Activated naive CD8-positive, alpha-beta T cell treated with anti-CD3 and anti-CD28 coated beads, Interleukin-2, amount 10 ng/mL, durations not matched to agents 7 days and 5 days (primary cell): Measurements from ENCODE around the gene ZBTB9. TPM values are rescaled to one million over a fixed set of nuclear protein-coding genes. Genes with fewer than 3 reads are reported as not detected.

Experiments used
- ATAC-seq: fragments of 150-1000 bp; cut with Tn5 transposase; one replicate; pipeline ENCODE4 v1.10.0; 2021; ENCODE audit warnings: low read depth, moderate library complexity
- POLR2A ChIA-PET: fragments of 350-600 bp; sonication (Branson Sonifier 250); formaldehyde crosslinking; loops from one replicate; lab custom pipeline; 2021; ENCODE audit warnings: antibody characterized with exemption; lab: Charles Lee
- DNase-seq: peaks from one replicate; pipeline ENCODE4 v3.0.0; 2021
- H3K27ac Mint-ChIP-seq: one replicate; pipeline ENCODE4 v1.8.0; 2022; ENCODE audit warnings: mild to moderate bottlenecking, mixed read lengths
- H3K27me3 Mint-ChIP-seq: one replicate; pipeline ENCODE4 v1.8.0; 2022; ENCODE audit warnings: mild to moderate bottlenecking, moderate library complexity, mixed read lengths
- H3K36me3 Mint-ChIP-seq: one replicate; pipeline ENCODE4 v1.8.0; 2021; ENCODE audit warnings: mild to moderate bottlenecking, mixed read lengths
- H3K4me1 Mint-ChIP-seq: one replicate; pipeline ENCODE4 v1.8.0; 2021; ENCODE audit warnings: mixed read lengths
- H3K4me3 Mint-ChIP-seq: one replicate; pipeline ENCODE4 v1.8.0; 2022; ENCODE audit warnings: mild to moderate bottlenecking, moderate library complexity, mixed read lengths
- H3K9me3 Mint-ChIP-seq: one replicate; pipeline ENCODE4 v1.8.0; 2021; ENCODE audit warnings: mixed read lengths
- total RNA-seq, 2 experiments: library from RNA; stranded (reverse); gene quantifications; one replicate each; pipeline ENCODE4 v1.2.3, GENCODE V29; 2021

Gene ZBTB9, protein sequence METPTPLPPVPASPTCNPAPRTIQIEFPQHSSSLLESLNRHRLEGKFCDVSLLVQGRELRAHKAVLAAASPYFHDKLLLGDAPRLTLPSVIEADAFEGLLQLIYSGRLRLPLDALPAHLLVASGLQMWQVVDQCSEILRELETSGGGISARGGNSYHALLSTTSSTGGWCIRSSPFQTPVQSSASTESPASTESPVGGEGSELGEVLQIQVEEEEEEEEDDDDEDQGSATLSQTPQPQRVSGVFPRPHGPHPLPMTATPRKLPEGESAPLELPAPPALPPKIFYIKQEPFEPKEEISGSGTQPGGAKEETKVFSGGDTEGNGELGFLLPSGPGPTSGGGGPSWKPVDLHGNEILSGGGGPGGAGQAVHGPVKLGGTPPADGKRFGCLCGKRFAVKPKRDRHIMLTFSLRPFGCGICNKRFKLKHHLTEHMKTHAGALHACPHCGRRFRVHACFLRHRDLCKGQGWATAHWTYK
- total RNA-seq: 1 to 10 TPM; 9.1 to 9.8 TPM

DNA sequence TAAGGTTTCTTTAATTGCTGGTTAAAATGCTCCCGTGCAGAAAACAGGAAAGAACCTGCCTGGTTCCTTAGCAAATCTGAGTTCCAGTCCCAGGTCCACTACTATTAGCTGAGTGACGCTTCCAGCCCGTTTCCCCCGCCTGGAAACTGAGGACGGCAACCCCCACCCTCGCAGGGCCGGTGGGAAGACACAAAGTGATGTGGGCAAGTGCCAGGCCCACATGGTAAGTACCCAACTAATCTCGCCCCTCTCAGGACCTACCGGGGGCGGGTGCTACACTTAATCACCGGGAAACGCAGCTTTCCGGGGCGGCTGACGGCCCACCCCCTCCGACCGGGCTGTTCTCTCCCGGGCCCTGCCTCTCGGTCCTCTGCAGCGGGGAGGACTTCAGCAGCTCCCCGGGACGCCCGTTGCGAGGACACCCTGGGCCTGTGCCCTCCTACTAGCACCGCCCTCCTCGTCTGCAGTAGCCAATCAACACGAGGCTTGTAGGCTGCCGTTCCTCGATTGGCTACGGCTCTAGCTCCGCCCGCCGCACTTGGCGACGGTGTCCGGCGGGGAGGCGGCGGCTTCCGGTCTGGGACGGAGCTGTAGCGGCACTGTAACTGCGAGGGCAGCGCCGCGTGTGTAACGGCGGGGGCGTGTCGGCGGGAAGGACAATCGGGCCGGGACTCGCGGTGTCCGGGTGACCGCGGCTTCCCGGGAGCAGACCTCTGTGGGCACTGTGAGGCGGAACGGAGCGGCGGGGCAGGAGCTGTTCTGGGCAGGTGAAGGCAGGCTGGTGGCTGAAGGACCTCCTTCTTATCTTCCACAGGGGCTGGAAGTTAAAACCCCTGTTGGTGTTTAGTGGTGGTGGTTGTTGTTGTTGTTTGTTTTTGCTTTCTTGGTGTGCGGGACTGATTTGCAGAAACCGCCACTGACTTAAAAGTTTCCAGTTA is at the start of gene ZBTB9:
TSS of gene ZBTB9 (plus strand) at position 568 of the 938 bp plus-strand sequence. CDS start 525 bp downstream, outside the sequence.
- H3K9me3 Mint-ChIP-seq: no peaks in the 10 kb centered on the region
- DNase-seq (peak; percentile 93), ATAC-seq (peak; percentile 99)
- H3K4me1 Mint-ChIP-seq: peaks cover 21% of the 10 kb centered on the region
- H3K36me3 Mint-ChIP-seq: peaks cover 8% of the 10 kb centered on the region
- no peaks in the 10 kb centered on the region for H3K27me3 Mint-ChIP-seq
- H3K27ac Mint-ChIP-seq: peak within 1 kb of the TSS; percentile 75
- H3K4me3 Mint-ChIP-seq: peak within 1 kb of the TSS; percentile 86
- POLR2A ChIA-PET: interaction anchor here (0.6 to 2.5 kb wide), 17 partner anchors 19 to 141 kb away, joined by 3 to 15 read pairs (median 5); partner anchors contain the start of gene BAK1

DNA sequence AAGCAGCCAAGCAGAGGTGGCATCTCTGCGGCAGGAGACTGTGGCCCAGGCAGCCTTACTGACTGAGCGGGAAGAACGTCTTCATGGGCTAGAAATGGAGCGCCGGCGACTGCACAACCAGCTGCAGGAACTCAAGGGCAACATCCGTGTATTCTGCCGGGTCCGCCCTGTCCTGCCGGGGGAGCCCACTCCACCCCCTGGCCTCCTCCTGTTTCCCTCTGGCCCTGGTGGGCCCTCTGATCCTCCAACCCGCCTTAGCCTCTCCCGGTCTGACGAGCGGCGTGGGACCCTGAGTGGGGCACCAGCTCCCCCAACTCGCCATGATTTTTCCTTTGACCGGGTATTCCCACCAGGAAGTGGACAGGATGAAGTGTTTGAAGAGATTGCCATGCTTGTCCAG is 49.5 kb upstream of the ZBTB9 start:
- POLR2A ChIA-PET: no interaction called here
- Mint-ChIP-seq H3K36me3 (peaks cover 40% of the 10 kb centered on the region), H3K4me3 (no peak overlapping the region), H3K27me3 (no peaks in the 10 kb centered on the region), H3K9me3 (no peaks in the 10 kb centered on the region), H3K4me1 (peaks cover 19% of the 10 kb centered on the region), H3K27ac (peak overlapping the region; percentile 56)
- no peak for ATAC-seq
- DNase-seq: no peak

- Mint-ChIP-seq H3K4me1 (peaks cover 19% of the 10 kb centered on the region), H3K36me3 (peaks cover 38% of the 10 kb centered on the region), H3K27ac (peak overlapping the region; percentile 56), H3K4me3 (peak overlapping the region; percentile 14), H3K9me3 (no peaks in the 10 kb centered on the region), H3K27me3 (no peaks in the 10 kb centered on the region)
- ATAC-seq: no peak
- POLR2A ChIA-PET: interaction anchor here (0.6 to 1.2 kb wide), 4 partner anchors 9 to 132 kb away, joined by 3 to 5 read pairs (median 4); partner anchors contain the start of gene CUTA
- DNase-seq: no peak
These were observed 48.9 kb upstream of the ZBTB9 start for GRCh38 chr6:33405386-33405940.

GRCh38 chr6:33406126-33406525 is 48.2 kb upstream of the ZBTB9 start:
- ATAC-seq (no peak), DNase-seq (no peak)
- H3K9me3 Mint-ChIP-seq: no peaks in the 10 kb centered on the region
- peak overlapping the region; percentile 56 for H3K27ac Mint-ChIP-seq
- H3K4me1 Mint-ChIP-seq: peaks cover 19% of the 10 kb centered on the region
- H3K27me3 Mint-ChIP-seq: no peaks in the 10 kb centered on the region
- peaks cover 38% of the 10 kb centered on the region for H3K36me3 Mint-ChIP-seq
- H3K4me3 Mint-ChIP-seq: no peak overlapping the region
- POLR2A ChIA-PET: interaction anchor here (0.6 to 1.2 kb wide), 4 partner anchors 9 to 132 kb away, joined by 3 to 5 read pairs (median 4); partner anchors contain the start of gene CUTA

GRCh38 chr6:33407132-33407718 is 47.2 kb upstream of the ZBTB9 start:
- Mint-ChIP-seq H3K4me3 (no peak overlapping the region), H3K36me3 (peaks cover 33% of the 10 kb centered on the region), H3K27me3 (no peaks in the 10 kb centered on the region), H3K9me3 (no peaks in the 10 kb centered on the region), H3K27ac (no peak overlapping the region), H3K4me1 (peaks cover 24% of the 10 kb centered on the region)
- POLR2A ChIA-PET: interaction anchor here (1.4 kb wide), 1 partner anchor 15 kb away, joined by 4 read pairs; the partner anchor contains the start of gene KIFC1
- DNase-seq (no peak), ATAC-seq (no peak)

GRCh38 chr6:33410050-33410710 is 44.2 kb upstream of the ZBTB9 start:
- Mint-ChIP-seq H3K27me3 (no peaks in the 10 kb centered on the region), H3K4me3 (peak overlapping the region; percentile 93), H3K36me3 (peaks cover 17% of the 10 kb centered on the region), H3K9me3 (no peaks in the 10 kb centered on the region), H3K4me1 (peaks cover 36% of the 10 kb centered on the region), H3K27ac (peak overlapping the region; percentile 99)
- POLR2A ChIA-PET: interaction anchor here (0.7 to 2.5 kb wide), 17 partner anchors 9 to 438 kb away, joined by 3 to 14 read pairs (median 4); partner anchors contain the start of genes B3GALT4, CUTA, PFDN6 and RGL2
- ATAC-seq (peak; percentile 88), DNase-seq (peak; percentile 99)

- peak; percentile 35 for ATAC-seq
- H3K4me1 Mint-ChIP-seq: peaks cover 39% of the 10 kb centered on the region
- H3K27ac Mint-ChIP-seq: peak within 1 kb of the TSS; percentile 99
- H3K4me3 Mint-ChIP-seq: peak within 1 kb of the TSS; percentile 93
- POLR2A ChIA-PET: interaction anchor here (0.7 to 2.5 kb wide), 18 partner anchors 8 to 439 kb away, joined by 3 to 14 read pairs (median 4); partner anchors contain the start of genes B3GALT4, CUTA, RGL2 and RPS18
- no peaks in the 10 kb centered on the region for H3K27me3 Mint-ChIP-seq
- H3K9me3 Mint-ChIP-seq: no peaks in the 10 kb centered on the region
- peak; percentile 80 for DNase-seq
- H3K36me3 Mint-ChIP-seq: peaks cover 12% of the 10 kb centered on the region
These were observed 43.4 kb upstream of the ZBTB9 start, which contains the start of gene PHF1 for GRCh38 chr6:33410711-33411631. TSS of gene PHF1 (plus strand) at chr6:33411014. CDS start at chr6:33412264, 1,250 bp downstream.

- DNase-seq (no peak), ATAC-seq (no peak)
- peaks cover 9% of the 10 kb centered on the region for H3K36me3 Mint-ChIP-seq
- H3K27ac Mint-ChIP-seq: peak overlapping the region; percentile 84
- H3K27me3 Mint-ChIP-seq: no peaks in the 10 kb centered on the region
- H3K4me3 Mint-ChIP-seq: peak overlapping the region; percentile 76
- H3K4me1 Mint-ChIP-seq: peaks cover 41% of the 10 kb centered on the region
- POLR2A ChIA-PET: interaction anchor here (0.7 to 2.5 kb wide), 11 partner anchors 7 to 440 kb away, joined by 3 to 14 read pairs (median 4); partner anchors contain the start of genes CUTA, RGL2, RPS18 and SYNGAP1
- H3K9me3 Mint-ChIP-seq: no peaks in the 10 kb centered on the region
These were observed 42.8 kb upstream of the ZBTB9 start for GRCh38 chr6:33411632-33412005.

DNA sequence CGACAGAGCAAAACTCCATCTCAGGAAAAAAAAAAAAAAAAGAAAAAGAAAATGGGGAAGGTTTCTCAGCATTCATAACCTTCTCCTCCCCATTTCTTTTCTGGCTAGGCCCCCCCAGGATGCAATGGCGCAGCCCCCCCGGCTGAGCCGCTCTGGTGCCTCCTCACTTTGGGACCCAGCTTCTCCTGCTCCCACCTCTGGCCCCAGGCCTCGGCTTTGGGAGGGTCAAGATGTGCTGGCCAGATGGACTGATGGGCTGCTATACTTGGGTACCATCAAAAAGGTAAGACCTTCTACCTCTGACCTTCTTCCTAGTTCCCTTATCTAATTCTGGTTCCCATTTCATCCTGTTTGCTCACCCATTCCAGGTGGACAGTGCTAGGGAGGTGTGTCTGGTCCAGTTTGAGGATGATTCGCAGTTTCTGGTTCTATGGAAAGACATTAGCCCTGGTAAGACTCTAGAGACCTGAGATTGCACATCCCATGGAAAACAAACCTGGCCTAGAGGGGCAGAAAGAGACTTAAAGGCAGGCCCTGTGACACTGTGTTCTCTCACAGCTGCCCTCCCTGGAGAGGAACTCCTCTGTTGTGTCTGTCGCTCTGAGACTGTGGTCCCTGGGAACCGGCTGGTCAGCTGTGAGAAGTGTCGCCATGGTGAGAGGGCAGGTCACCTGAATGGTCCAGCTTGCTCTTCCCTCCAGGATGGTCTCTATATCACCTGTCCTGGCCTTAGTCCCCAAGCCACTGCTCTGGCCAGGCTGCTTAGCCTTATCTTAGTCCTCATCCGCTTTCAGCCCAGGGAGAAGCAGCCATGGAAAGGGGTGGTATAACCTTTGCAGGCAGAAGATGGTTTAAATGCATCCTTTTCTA is 42.0 kb upstream of the ZBTB9 start:
- POLR2A ChIA-PET: interaction anchor here (0.6 to 1.8 kb wide), 5 partner anchors 13 to 440 kb away, joined by 3 to 8 read pairs (median 4); partner anchors contain the start of gene ZBTB9
- Mint-ChIP-seq H3K27me3 (no peaks in the 10 kb centered on the region), H3K36me3 (peaks cover 9% of the 10 kb centered on the region), H3K27ac (peak overlapping the region; percentile 54), H3K9me3 (no peaks in the 10 kb centered on the region), H3K4me3 (peak overlapping the region; percentile 76), H3K4me1 (peaks cover 41% of the 10 kb centered on the region)
- ATAC-seq (no peak), DNase-seq (no peak)
